HG03103 (cell line): ENCODE data around the gene CHGA.

Source experiments
- ATAC-seq: cut with Tn5 transposase; IDR thresholded peaks from one replicate; pipeline ENCODE4 v1.9.1; 2021; ENCODE audit warnings: low read depth; ENCODE audit not compliant: unreplicated experiment

CHGA gene

GRCh38 chr14:92942976-92943710 lies 20.2 kb downstream of the CHGA start:
- no peak for ATAC-seq

GRCh38 chr14:92943855-92944570 lies 21.1 kb downstream of the CHGA start:
- no peak for ATAC-seq

DNA sequence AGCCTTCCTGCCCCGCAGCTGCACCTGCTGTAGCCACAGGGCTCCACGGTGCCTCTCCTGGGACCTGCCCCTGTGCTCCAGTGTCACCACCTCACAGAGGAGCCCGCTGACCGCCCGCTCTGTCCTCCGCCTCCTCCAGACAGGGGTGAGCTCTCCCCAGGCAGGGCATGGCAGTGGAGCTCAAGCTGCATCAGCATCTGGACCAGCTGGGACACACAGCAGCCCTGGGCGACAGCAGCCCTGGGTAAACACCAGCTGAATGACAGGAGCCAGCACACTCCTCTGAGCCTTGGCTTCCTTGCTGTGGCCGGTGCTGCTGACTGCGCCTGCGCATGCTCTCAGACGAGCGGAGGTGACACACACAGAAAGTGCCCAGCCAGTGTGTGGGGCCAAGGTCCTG lies 22.0 kb downstream of the CHGA start:
- ATAC-seq = no peak

DNA sequence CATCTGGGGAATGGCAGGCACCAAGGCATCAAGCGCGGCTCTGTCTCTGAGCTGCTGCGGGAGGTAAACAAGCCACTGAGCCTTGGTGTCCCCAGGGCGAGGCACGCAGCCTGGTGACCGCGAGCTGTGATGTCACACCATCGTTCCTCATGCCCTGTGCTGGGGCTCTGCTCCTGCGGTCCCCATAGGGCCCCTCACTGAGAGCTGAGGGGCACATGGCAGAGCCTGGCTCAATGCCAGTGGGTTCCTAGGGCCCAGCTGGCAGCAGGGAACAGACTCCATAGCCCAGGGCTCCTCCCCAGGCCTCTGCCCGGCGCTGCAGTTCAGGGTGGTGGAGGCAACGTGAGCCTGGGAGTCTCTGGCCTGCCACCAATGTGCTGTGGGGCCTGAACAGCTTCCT lies 22.6 kb downstream of the CHGA start:
- ATAC-seq = no peak

- no peak for ATAC-seq
These were observed 23.3 kb downstream of the CHGA start for GRCh38 chr14:92945959-92946846.

DNA sequence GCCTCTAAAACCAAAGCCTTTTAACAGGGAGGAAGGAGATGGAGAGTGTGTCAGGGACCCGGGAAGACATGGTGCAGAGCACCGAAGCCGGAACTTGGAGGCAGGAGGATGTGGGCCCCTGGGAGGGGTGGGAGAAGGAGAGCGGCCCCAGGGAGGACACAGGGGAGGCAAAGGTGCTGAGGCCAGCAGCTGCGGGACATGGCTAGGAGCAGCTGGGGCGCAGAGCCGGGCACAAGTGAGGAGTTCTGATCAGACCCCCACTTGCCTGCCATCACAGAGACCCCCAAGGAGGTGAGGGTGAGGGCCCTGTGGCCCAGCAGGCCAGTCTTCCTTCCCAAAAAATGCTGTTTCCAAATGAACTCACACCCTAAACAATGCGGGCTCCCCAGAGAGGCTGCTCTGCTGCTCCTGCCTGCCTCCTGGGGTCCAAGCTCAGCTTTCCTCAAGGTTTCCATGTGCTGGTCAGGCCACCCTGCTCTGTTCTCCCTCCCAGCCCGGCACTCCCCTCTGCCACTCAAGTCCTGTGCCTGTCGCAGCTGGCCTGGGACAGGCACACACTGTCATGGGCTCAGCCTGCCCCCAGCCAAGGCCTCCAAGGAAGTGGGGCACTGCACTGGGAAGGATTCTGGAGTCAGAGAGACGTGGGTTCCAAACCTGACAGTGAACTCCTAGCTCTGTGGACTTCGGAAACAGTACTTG lies 24.0 kb downstream of the CHGA start:
- no peak for ATAC-seq

DNA sequence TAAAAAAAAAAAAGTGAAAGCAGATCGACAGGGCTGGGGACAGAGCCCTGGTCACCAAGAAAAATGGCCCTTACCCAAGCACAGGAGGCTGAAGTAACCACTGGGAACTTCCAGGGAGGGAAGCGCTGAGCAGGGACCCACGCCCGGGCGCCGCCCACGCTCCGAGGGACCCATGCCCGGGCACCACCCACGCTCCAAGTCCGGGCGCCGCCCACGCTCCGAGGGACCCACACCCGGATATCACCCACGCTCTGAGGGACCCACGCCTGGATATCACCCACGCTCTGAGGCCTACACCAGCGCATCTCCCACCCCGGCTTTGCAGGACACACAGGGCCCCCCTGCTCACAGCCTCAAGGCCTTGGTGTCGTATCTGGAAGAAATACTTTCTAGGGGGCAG lies 25.7 kb downstream of the CHGA start:
- no peak for ATAC-seq

- ATAC-seq = no peak
These were observed 26.7 kb downstream of the CHGA start for GRCh38 chr14:92949496-92950192.

- no peak for ATAC-seq
These were observed 27.2 kb downstream of the CHGA start for GRCh38 chr14:92950193-92950540.

DNA sequence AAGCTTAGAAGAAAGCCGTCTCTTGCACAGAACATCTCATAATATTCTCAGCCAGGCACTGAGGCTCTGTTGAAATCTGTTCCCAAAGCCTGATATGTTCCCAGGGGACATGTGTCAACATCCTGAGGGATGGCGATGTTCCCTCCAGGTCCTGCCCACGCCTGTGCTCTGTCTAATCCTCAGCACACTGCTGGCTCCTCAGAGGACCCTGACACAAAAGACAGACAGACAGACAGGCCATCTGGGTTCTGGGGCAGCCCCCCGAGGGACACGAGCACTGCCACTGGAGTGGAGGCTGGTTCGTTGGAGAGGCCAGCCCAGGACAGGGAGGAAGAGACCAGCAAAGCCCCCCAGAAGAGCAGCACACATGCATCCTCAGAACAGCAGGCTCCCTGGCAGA lies 27.8 kb downstream of the CHGA start:
- no peak for ATAC-seq

- no peak for ATAC-seq
These were observed 28.3 kb downstream of the CHGA start for GRCh38 chr14:92951261-92951660.

DNA sequence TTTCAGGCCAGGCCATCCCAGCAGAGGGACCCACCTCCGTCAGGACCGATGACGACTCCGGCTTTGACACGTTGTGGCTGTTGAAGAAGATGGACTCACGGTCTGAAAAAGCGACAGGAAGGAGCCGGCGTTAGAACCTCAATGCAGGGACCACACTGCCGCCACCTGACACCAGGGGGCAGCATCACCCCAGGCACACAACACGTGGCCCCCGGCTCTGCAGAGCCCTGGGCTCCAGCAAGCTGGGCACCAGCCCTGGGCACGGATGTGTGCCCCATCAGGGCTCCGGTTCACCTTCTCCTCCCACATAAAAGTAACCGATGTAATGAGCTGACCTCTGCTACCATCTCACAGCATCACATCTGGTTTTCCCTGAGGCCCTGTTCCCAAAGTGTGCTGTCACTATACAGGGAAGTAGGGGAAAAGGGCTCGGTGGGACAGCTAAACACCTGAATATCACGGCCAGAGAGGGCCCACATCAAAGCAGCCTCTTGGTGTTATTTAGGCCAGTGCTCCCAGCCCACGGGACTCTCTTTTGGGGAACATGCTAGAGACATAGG lies 29.0 kb downstream of the CHGA start:
- no peak for ATAC-seq

- ATAC-seq = no peak
These were observed 29.7 kb downstream of the CHGA start for GRCh38 chr14:92952481-92953298.

DNA sequence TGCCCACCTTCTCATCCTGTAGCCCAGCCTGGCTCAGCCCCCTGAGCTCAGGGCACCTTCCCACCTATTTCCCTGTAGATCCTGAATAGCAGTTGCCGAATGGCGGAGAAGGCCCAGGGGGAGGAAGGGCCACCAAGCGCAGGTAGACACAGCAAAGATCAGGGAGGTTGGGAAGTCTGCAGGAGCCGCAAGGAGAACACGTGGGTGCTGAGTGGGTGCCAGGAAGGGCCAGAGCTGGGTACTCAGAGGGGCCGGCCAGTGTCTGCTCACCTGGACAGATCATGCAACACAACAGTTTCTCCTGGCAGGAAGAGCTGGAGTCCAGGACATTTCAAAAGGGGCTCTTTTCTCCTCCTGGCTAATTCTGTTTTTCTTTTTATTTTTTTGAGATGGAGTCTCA lies 30.6 kb downstream of the CHGA start:
- ATAC-seq = no peak

- no peak for ATAC-seq
These were observed 32.0 kb downstream of the CHGA start for GRCh38 chr14:92954933-92955332.

DNA sequence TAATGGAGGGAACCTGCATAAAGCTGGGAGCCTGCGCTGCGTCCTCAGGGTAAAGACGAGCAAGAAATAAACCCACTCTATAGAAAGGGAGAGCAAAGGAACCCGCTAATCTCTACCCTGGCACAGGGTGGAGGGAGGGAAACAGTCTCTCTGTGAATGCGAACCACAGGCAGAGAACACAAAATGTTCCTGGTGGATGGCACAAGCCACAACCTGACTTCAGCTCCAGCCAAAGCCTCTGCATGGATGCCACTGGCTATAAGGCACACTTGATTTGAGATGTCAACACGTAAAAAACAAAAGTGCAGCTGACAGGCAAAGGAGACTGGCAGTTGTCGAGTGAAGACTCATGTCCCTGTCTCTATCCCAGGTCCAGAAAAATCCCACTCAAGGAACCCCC lies 32.4 kb downstream of the CHGA start:
- no peak for ATAC-seq

DNA sequence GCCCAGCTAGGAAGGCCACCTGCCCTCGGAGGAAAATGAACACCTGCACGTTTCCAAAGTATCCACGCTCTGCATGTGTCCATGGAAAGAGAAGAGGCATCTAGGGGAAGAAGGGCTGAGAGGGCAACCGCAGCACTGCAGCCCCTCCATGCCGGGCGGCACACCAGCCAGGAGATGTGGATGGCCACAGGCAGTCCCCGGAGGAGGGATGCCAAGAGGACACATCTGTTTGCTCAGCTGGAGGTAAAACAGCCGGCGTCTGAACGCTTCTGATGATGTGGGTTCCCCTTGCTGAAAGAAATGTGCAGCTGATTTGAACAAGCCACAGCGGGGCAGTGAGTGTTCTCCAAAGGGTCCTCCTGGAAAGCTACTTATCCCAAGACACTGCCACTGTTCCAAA lies 34.0 kb downstream of the CHGA start:
- ATAC-seq = no peak

DNA sequence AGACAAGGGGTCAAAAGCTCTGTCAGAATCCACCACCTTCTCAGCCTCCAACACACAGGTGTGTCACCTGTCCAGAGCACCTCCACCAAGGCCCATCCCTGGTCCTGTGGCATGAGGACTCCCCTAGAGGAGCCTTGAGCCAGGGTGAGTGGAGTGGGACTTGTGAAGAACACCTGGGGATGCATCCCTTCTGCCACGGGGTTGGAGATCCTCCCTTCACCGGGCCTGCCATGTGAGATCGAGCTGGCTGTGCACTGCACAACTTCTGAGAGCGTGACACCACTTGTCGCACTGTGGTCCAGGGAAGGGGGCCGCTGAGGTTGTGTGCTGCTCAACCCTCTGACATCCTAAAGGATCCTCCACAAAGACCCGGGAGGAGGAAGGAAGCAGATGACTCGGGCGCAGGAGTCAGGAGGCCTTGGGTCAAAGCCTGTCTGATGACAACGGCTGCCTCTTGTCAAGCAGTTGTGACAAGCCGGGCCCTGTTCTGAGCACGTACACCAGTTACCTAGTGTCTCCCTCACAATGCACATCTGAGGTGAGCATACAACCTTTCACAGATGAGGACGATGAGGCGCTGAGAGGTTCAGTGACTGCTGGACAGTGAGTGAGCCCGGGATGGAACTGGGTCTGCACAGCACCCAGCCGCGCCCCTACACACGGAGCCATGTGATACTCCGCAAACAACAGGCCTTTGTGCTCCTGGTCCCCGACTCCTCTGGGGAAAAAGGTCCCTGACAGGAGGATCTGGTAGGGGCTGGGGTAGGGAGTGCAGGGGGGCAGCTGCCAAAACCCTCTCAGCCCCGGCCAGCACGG lies 35.6 kb downstream of the CHGA start:
- no peak for ATAC-seq
